GM19395 (cell line): ENCODE measurements around the gene AFG3L2.
A peak's percentile ranks its signal among the peaks of the same experiment; 100 is the strongest.

ENCODE experiments used
- ATAC-seq: cut with Tn5 transposase; IDR thresholded peaks from one replicate; pipeline ENCODE4 v1.9.1; 2021; ENCODE audit warnings: mild to moderate bottlenecking, moderate library complexity; ENCODE audit not compliant: unreplicated experiment

The AFG3L2 gene

GRCh38 chr18:12327510-12328178 lies 49.4 kb downstream of the AFG3L2 start:
- ATAC-seq, result peak; percentile 84

DNA sequence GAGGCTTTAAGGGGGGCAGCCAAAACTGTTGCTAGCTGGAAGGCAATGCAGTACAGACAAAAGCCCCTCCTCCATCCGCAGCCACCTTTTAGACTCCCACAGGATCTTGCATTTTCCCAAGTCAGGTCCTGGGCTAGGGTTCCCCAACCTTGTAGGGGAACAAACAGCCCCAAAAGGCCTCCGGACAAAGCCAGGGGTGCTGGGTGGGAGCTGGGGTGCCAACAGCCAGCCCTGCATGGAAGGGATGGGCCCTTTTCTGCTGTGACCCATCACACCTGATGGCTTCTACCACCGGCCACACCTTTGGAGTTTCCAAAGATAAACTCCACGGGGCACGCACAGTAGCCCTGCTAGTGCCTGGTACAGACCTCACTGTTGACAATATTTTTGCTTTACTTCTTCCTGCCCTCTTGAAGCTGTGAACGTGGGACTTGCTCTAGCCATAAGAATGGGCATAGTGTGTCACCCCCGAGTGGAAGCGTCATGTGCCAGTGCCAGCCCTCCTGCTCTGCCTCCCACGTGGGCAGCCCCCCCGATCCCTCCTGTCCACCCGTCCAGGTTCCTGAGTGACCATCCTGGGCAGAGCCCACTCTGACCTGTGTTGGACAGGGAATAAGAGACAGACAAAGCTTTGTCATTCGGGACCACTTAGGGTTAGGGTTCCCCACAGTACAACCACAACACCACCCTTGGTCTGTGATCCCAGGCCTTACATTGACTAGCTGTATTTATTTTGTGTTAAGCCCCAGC lies 50.1 kb downstream of the AFG3L2 start:
- ATAC-seq, result no peak

GRCh38 chr18:12325726-12326245 lies 51.2 kb downstream of the AFG3L2 start:
- no peak for ATAC-seq

GRCh38 chr18:12324991-12325725 lies 51.9 kb downstream of the AFG3L2 start:
- no peak for ATAC-seq

- peak; percentile 67 for ATAC-seq
Measured at GRCh38 chr18:12321333-12321732, 55.7 kb downstream of the AFG3L2 start.

- no peak for ATAC-seq
Measured at GRCh38 chr18:12318857-12319256, 58.2 kb downstream of the AFG3L2 start.

- ATAC-seq, result no peak
Measured at GRCh38 chr18:12318334-12318697, 58.7 kb downstream of the AFG3L2 start.

GRCh38 chr18:12317664-12318333 lies 59.2 kb downstream of the AFG3L2 start:
- ATAC-seq, result no peak

GRCh38 chr18:12315911-12316310 lies 61.1 kb downstream of the AFG3L2 start:
- no peak for ATAC-seq

DNA sequence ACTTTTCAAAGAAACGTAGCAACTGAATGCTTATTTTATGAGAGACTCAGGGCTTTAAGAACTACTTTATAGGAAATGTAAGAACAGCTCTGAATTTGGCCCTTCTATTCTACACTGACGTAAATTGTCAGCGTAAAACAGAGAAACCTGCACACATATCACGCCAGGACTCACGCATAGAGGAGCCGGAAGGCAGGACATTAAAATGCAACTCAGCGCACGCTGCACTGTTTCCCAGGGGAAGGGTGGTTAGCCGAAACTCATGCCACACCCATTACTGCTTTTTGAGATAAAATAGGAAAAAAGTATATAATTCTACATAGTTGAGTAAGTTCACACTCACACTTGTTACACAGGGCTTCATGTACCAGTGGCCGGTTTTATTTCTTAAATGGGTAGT lies 61.5 kb downstream of the AFG3L2 start:
- ATAC-seq, result no peak

GRCh38 chr18:12314591-12315305 lies 62.3 kb downstream of the AFG3L2 start:
- ATAC-seq, result peak; percentile 43

DNA sequence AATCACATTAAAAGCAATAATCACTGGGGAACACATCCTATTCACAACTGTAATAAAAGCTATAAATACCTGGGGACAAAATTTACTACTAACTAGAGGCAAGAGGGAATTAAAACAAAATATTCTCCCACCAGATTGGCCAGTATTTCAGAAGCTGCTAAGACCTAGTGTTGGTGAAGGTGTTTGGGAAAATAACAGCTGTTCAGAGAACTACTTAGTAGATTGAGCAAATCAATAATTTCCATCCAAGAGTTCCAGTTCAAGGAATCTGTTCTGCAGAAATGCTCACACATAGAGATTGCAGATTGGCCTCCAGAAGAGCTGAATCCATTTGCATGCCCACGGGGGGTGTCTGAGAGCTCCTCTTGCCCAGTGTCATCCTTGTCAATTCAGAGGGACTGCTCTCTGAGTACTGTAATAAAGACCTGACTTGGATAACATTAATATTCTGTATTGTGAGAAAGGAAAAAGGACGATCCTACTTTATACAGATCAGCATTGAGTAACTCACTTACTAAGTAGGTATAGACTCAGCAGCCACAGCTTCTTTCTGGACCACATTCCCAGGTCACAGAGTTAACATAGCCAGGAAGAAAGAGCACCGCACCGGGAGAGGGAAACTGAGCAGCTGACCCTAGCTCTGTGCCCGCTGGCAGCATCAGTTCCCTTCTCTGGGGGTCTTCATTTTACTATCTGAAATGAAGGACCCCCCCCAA lies 63.3 kb downstream of the AFG3L2 start:
- ATAC-seq, result no peak

DNA sequence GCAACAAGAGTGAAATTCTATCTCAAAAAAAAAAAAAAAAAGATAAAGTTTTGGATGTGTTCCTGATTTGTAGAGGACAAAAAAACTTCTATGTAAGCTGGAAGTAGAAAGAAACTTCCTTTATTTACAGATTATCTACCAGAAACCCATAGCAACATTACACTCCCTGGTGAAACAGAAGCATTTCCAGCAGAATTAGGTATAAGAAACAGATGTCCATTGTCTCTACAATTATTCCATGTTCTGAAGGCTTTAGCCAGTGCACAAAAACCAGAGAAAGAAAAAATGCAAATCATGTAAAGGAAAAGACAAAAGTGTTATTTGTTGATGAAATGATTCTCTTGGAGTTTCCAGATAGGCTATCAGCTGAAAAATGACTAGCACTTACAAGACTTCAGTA lies 64.1 kb downstream of the AFG3L2 start:
- no peak for ATAC-seq

DNA sequence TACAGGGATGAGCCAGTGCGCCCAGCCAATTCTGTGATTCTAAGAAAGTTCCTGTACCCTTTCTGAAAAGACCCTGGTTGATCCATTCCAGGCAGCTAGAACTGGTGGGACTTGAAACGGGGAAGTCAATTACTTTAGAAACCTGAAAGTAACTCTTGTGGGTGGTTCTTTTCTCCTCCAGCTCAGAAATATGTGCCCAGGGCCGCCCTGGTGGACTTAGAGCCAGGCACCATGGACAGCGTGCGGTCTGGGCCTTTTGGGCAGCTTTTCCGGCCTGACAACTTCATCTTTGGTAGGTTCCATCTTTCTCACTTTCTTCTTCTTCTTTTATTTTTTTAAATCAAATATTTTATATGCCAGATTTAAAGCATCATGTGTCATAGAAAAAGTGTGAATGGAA lies 66.3 kb downstream of the AFG3L2 start:
- no peak for ATAC-seq

DNA sequence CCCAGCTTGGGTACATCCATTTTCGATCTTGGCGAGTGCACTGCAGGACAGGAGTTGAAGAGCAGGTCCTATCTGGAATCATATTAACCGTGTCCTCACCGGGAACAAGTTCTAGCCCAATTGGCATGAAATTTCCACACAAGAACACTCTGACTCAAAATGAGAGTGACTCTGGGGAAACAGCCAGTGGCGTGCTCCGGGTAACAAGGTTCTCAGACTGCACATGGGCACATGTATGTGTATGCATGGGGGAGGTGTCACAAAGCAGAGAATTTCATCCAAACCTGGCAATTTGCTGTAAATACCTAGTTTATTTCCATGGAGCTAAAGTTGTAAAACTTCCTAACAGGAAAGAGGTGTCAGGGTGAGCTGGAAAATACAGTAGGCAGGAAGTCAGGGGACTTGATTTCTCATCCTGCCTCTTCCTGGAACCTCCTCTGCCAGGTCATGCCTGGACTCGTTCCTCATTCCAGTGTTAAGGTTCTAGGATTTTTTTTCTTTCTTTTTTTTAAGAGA lies 67.3 kb downstream of the AFG3L2 start:
- no peak for ATAC-seq

DNA sequence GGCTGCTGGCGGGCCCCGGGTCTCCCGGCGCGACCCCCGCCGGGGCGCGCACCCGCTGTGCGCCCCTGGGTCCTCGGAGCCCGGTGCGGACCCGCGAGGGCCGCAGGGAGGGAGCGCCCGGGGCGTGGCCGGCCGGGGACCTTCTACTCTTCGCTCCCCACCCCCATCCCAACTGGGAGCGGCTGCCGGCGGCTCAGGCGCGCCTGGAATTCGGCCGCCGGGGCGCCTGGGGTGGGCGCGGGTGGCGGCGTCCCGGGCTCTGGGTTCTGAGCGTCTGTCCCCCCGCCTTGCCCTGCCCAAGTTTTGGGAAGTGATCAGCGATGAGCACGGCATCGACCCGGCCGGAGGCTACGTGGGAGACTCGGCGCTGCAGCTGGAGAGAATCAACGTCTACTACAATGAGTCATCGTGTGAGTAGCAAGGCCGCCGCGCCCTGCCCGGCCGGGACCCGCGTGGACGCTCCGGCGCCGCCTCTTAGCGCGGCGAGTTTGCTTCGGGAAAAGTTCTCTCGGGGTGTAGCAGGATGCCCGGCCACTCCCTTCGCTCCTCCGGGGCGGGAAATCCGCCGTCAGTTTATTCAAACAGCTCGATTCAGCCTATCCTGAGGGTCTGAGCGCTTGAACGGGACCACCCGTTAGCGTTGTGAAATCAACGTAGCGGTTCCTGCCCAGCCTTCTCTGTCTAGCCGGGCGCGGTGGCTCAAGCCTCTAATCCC lies 68.5 kb downstream of the AFG3L2 start:
- peak; percentile 73 for ATAC-seq

DNA sequence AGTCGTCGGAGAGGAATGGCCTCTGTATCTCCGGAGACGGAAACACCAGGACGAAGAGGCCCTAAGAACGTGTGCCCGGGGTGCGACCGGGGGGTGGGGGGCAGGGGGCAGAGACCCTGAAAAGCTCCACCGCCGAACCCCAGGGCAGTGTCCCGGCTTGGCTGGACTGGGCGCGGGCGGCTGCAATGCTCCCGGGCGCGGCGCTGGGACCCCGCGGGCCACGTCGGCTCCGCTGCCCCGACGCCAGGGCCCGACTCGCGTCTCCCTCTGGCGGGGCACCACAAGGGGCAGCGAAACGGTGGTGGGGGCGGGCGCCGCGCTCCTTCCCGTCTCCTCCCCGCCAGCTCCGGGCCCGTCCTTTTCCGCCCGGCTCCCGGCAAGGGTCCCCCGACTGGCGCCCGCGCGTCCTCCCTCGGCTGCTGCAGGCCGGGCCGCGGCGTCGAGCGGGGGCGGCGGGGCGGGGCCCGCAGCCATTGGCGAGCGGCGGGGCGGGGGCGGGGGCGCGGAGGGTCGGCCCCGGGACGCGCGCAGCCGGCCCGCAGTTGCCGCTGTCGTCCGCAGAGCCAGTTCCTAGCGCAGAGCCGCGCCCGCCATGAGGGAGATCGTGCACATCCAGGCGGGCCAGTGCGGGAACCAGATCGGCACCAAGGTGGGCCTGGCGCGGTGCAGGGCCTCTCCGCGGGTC lies 69.2 kb downstream of the AFG3L2 start, which contains the start of gene TUBB6:
TSS of gene TUBB6 (plus strand) at position 541 of the 685 bp plus-strand sequence. CDS start at position 593, 52 bp downstream.
- peak; percentile 54 for ATAC-seq
